H9 (cell line): Measurements from ENCODE around the gene CNNM3. TPM values are rescaled to one million over a fixed set of nuclear protein-coding genes. Genes with fewer than 3 reads are reported as not detected.

Experiments used
- DNase-seq: peaks from one replicate; pipeline ENCODE4 v3.0.0-alpha.2; 2017
- H2AFZ ChIP-seq: one replicate; pipeline ENCODE4 v1.6.1; 2013; ENCODE audit warnings: mild to moderate bottlenecking, low read length, control low read depth, moderate library complexity
- H2AK5ac ChIP-seq: 2 replicates; pipeline ENCODE4 v1.6.1; 2013; ENCODE audit warnings: low read length, control low read depth, mixed read lengths; ENCODE audit not compliant: insufficient read length
- H2BK120ac ChIP-seq: one replicate; pipeline ENCODE4 v1.6.1; 2013; ENCODE audit warnings: low read depth, mild to moderate bottlenecking, low read length, control low read depth, inconsistent platforms; ENCODE audit not compliant: poor library complexity, severe bottlenecking
- H2BK12ac ChIP-seq: 2 replicates; pipeline ENCODE4 v1.6.1; 2013; ENCODE audit warnings: low read length, control low read depth, mixed read lengths, low read depth; ENCODE audit not compliant: insufficient read length
- H2BK15ac ChIP-seq: 2 replicates; pipeline ENCODE4 v1.6.1; 2013; ENCODE audit warnings: low read depth, low read length, control low read depth
- H2BK20ac ChIP-seq: one replicate; pipeline ENCODE4 v1.6.1; 2013; ENCODE audit warnings: low read depth, mild to moderate bottlenecking, low read length, control low read depth, inconsistent platforms; ENCODE audit not compliant: poor library complexity, severe bottlenecking
- H2BK5ac ChIP-seq: 2 replicates; pipeline ENCODE4 v1.6.1; 2013; ENCODE audit warnings: low read length, control low read depth, mixed read lengths; ENCODE audit not compliant: insufficient read length
- H3K14ac ChIP-seq: 2 replicates; pipeline ENCODE4 v1.6.1; 2013; ENCODE audit warnings: low read length, control low read depth; ENCODE audit not compliant: insufficient read depth
- H3K18ac ChIP-seq: 2 replicates; pipeline ENCODE4 v1.6.1; 2013; ENCODE audit warnings: low read depth, mild to moderate bottlenecking, mixed read lengths, low read length, control low read depth; ENCODE audit not compliant: insufficient read length
- H3K23ac ChIP-seq: 2 replicates; pipeline ENCODE4 v1.6.1; 2013; ENCODE audit warnings: low read length, control low read depth, mixed read lengths, low read depth; ENCODE audit not compliant: insufficient read length
- H3K23me2 ChIP-seq: 2 replicates; pipeline ENCODE4 v1.6.1; 2013; ENCODE audit warnings: low read depth, mild to moderate bottlenecking, mixed read lengths, low read length, control low read depth; ENCODE audit not compliant: insufficient read length, poor library complexity, severe bottlenecking
- H3K27ac ChIP-seq: 2 replicates; pipeline ENCODE4 v1.5.1; 2013; ENCODE audit warnings: low read length, control low read depth, mixed read lengths, low read depth; ENCODE audit not compliant: insufficient read length
- H3K27me3 ChIP-seq: 2 replicates; pipeline ENCODE4 v1.6.1; 2013; ENCODE audit warnings: low read length, control low read depth, inconsistent platforms; ENCODE audit not compliant: insufficient read depth
- H3K4ac ChIP-seq: 2 replicates; pipeline ENCODE4 v1.6.1; 2013; ENCODE audit warnings: low read depth, mild to moderate bottlenecking, control low read depth, inconsistent platforms, low read length, moderate library complexity
- H3K4me1 ChIP-seq: 2 replicates; pipeline ENCODE4 v1.6.1; 2013; ENCODE audit warnings: low read length, control low read depth, inconsistent platforms; ENCODE audit not compliant: insufficient read depth
- H3K4me2 ChIP-seq: 2 replicates; pipeline ENCODE4 v1.6.1; 2013; ENCODE audit warnings: low read length, control low read depth, mixed read lengths; ENCODE audit not compliant: insufficient read length, insufficient read depth
- H3K56ac ChIP-seq: 2 replicates; pipeline ENCODE4 v1.6.1; 2013; ENCODE audit warnings: low read depth, mild to moderate bottlenecking, mixed read lengths, low read length, control low read depth; ENCODE audit not compliant: insufficient read length
- H3K79me1 ChIP-seq: 2 replicates; pipeline ENCODE4 v1.6.1; 2013; ENCODE audit warnings: low read depth, mild to moderate bottlenecking, moderate library complexity, low read length, control low read depth, inconsistent platforms; ENCODE audit not compliant: insufficient read depth, poor library complexity, severe bottlenecking
- H3K79me2 ChIP-seq: 2 replicates; pipeline ENCODE4 v1.6.1; 2013; ENCODE audit warnings: low read length, control low read depth, inconsistent platforms; ENCODE audit not compliant: insufficient read depth
- H3K9ac ChIP-seq: 2 replicates; pipeline ENCODE4 v1.6.1; 2013; ENCODE audit warnings: low read length, control low read depth, mixed read lengths; ENCODE audit not compliant: insufficient read length; ENCODE audit errors: extremely low read depth
- H3K9me3 ChIP-seq: one replicate; pipeline ENCODE4 v1.6.1; 2013; ENCODE audit warnings: low read depth, low read length, inconsistent platforms; ENCODE audit not compliant: control insufficient read depth
- H3T11ph ChIP-seq: one replicate; pipeline ENCODE4 v1.6.1; 2013; ENCODE audit warnings: mild to moderate bottlenecking, low read length, control low read depth, inconsistent platforms
- H4K20me1 ChIP-seq: one replicate; pipeline ENCODE4 v1.6.1; 2013; ENCODE audit not compliant: control insufficient read depth, insufficient read length, insufficient read depth
- H4K5ac ChIP-seq: 2 replicates; pipeline ENCODE4 v1.6.1; 2013; ENCODE audit warnings: low read depth, mild to moderate bottlenecking, mixed read lengths, low read length, control low read depth; ENCODE audit not compliant: insufficient read length
- H4K8ac ChIP-seq: replicated peaks from 2 replicates; pipeline ENCODE4 v1.6.1; 2013; ENCODE audit warnings: low read length, control low read depth, mixed read lengths, low read depth; ENCODE audit not compliant: insufficient read length
- H4K91ac ChIP-seq: 2 replicates; pipeline ENCODE4 v1.6.1; 2013; ENCODE audit warnings: low read depth, mild to moderate bottlenecking, moderate library complexity, mixed read lengths, low read length, control low read depth; ENCODE audit not compliant: insufficient read length
- H3K27ac Mint-ChIP-seq, 3 experiments: 2 replicates in 2 of 3; 3 replicates in 1 of 3; pipeline ENCODE4 v1.8.0; 2020 to 2021; ENCODE audit warnings: mixed read lengths in 3 of 3, mild to moderate bottlenecking in 1 of 3, moderate library complexity in 1 of 3
- H3K27me3 Mint-ChIP-seq: 2 replicates; pipeline ENCODE4 v1.8.0; 2021; ENCODE audit warnings: low read depth, mild to moderate bottlenecking, moderate library complexity, mixed read lengths
- H3K36me3 Mint-ChIP-seq, 3 experiments: 2 replicates in 2 of 3; 3 replicates in 1 of 3; pipeline ENCODE4 v1.8.0; 2020 to 2021; ENCODE audit warnings: low read depth in 3 of 3, mixed read lengths in 3 of 3; ENCODE audit not compliant: insufficient read depth in 1 of 3
- H3K4me1 Mint-ChIP-seq, 2 experiments: 2 replicates each; pipeline ENCODE4 v1.8.0; 2020; ENCODE audit warnings: mixed read lengths in 2 of 2
- H3K4me3 Mint-ChIP-seq, 2 experiments: 2 replicates in 1 of 2; 3 replicates in 1 of 2; pipeline ENCODE4 v1.8.0; 2020 to 2021; ENCODE audit warnings: mild to moderate bottlenecking in 2 of 2, mixed read lengths in 2 of 2, moderate library complexity in 1 of 2
- H3K9me3 Mint-ChIP-seq, 2 experiments: 2 replicates in 1 of 2; 3 replicates in 1 of 2; pipeline ENCODE4 v1.8.0; 2020; ENCODE audit warnings: mild to moderate bottlenecking in 2 of 2, mixed read lengths in 2 of 2, moderate library complexity in 1 of 2
- WGBS: extraction: QIAGEN DNeasy Blood & Tissue Kit; methylation state at CpG from one replicate; pipeline ENCODE4 v1.1.7; 2013; ENCODE audit warnings: missing lambda C conversion rate, low lambda C conversion rate, mixed read lengths; ENCODE audit not compliant: insufficient read length; ENCODE audit errors: extremely low coverage; 5-methylcytosine and 5-hydroxymethylcytosine counted together
- total RNA-seq: library from RNA; stranded (reverse); gene quantifications from 2 replicates; pipeline ENCODE4 v1.2.1, GENCODE V29; 2021
- TF ChIP-seq, protein P1 (sequence below): fragments of 200-600 bp; sonication (generic); conservative IDR thresholded peaks from 3 replicates; pipeline ENCODE4 v1.8.0; 2021; ENCODE audit warnings: antibody characterized with exemption, mild to moderate bottlenecking

Gene CNNM3
- total RNA-seq, 1 experiment from 2014 or later = 25.0 TPM

DNA sequence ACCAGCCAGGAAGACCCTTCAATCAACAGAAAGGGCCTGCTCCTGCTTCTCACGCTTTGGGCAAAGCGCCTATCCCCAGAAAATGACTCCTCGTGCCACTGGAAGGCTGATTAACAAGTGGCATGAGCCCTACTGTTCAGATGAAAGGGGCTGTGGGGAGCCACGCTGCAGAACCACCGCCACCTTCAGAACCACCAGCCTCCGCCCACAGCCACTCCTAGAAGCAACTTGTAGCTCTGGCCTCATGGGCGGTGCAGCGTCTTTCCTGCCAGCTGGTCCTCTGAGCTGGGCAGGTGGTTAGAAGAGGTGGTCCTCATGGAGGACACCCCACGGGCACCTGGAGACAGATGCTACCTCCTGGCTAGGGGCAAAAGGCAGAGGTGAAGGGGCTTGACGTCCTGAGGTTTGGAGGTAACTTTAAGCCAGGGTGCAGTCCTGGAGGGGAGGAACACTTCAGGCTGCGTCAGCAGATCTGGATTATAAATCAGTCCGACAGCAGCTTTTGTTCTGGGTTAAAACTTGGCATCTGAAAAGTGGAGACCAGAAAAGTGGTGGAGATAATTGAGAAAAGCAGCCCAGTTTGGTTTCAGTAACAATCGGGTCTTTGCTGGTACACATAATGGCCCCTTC is 54.7 kb downstream of the CNNM3 start:
- Histone ChIP-seq H3K4me1 (peaks cover 3% of the 10 kb centered on the region; the same call in 1 of the 2 replicates), H3K79me1 (peaks cover 10% of the 10 kb centered on the region), H3K4me2 (peak overlapping the region; percentile 79), H2BK20ac (no peak overlapping the region), H2BK120ac (no peak overlapping the region), H3K18ac (peak overlapping the region; percentile 21), H2BK5ac (no peak overlapping the region), H3K23me2 (peaks cover 16% of the 10 kb centered on the region), H2AK5ac (no peak overlapping the region), H3K27ac (no peak overlapping the region), H4K5ac (no peak overlapping the region), H3K27me3 (no peaks in the 10 kb centered on the region), H4K91ac (no peak overlapping the region), H3K9ac (no peak overlapping the region), H3T11ph (no peak overlapping the region), H2BK12ac (no peak overlapping the region), H3K9me3 (no peaks in the 10 kb centered on the region), H3K14ac (peak overlapping the region; percentile 64), H2AFZ (no peak overlapping the region), H2BK15ac (no peak overlapping the region), H3K56ac (no peak overlapping the region), H4K20me1 (no peaks in the 10 kb centered on the region), H4K8ac (no peak overlapping the region), H3K4ac (no peak overlapping the region), H3K79me2 (peaks cover 10% of the 10 kb centered on the region; the same call in 1 of the 2 replicates), H3K23ac (no peak overlapping the region)
- WGBS = no CpG with 5 or more reads among the region's 13 CpGs
- Mint-ChIP-seq H3K4me1 (peaks cover 42 to 52% of the 10 kb centered on the region in 2 experiments), H3K36me3 (peaks cover 3 to 21% (median 14%) of the 10 kb centered on the region in 3 experiments), H3K9me3 (no peaks in the 10 kb centered on the region), H3K27ac (peak overlapping the region in 2 of 3 experiments; percentile 44 to 52; a peak in 1 of 7 replicates), H3K4me3 (peak overlapping the region; percentile 74 to 84), H3K27me3 (no peaks in the 10 kb centered on the region; the same call in 1 of the 2 replicates)
- DNase-seq = no peak
- TF ChIP-seq, protein P1, sequence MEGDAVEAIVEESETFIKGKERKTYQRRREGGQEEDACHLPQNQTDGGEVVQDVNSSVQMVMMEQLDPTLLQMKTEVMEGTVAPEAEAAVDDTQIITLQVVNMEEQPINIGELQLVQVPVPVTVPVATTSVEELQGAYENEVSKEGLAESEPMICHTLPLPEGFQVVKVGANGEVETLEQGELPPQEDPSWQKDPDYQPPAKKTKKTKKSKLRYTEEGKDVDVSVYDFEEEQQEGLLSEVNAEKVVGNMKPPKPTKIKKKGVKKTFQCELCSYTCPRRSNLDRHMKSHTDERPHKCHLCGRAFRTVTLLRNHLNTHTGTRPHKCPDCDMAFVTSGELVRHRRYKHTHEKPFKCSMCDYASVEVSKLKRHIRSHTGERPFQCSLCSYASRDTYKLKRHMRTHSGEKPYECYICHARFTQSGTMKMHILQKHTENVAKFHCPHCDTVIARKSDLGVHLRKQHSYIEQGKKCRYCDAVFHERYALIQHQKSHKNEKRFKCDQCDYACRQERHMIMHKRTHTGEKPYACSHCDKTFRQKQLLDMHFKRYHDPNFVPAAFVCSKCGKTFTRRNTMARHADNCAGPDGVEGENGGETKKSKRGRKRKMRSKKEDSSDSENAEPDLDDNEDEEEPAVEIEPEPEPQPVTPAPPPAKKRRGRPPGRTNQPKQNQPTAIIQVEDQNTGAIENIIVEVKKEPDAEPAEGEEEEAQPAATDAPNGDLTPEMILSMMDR = no peak
